Measurements from ENCODE around the gene UHRF2.

DNA sequence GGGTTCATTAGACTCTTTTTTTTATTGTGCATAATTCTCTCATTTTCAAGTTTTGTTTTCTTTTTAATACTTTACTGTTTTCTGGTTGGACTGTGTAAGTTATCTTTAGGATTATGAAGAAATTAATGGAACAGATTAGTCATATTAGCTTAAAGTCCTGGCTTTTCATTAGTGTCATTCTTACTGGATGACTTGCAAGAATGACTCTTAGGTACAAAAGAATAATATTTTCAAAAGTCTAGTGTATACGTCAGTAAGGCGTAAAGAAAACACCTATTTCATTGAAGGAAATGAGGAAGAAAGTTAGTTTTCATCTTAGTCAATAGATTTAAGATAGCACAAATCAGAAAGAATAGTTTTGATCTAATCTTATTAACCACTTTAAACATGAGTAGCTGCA is 20.4 kb downstream of the UHRF2 start:
- no peak for TF ChIP-seq SPI1 (IDR thresholded peaks at IDR 0.05; ENCODE audit: low read depth, low read length)
- TF ChIP-seq POLR2A (IDR thresholded peaks at IDR 0.05; ENCODE audit: low read depth, low read length), result no peak
- TF ChIP-seq TAF1 (IDR thresholded peaks at IDR 0.05; ENCODE audit: low read depth, low read length), result no peak
- TF ChIP-seq POLR2AphosphoS5 (IDR thresholded peaks at IDR 0.05; ENCODE audit: low read depth, low read length), result no peak
